Measurements from ENCODE around the gene PTCD2. TPM values are rescaled to one million over a fixed set of nuclear protein-coding genes. Genes with fewer than 3 reads are reported as not detected.

PTCD2 gene
- 5.2 and 9.1 TPM in 2 replicates for total RNA-seq

GRCh38 chr5:72319976-72320752 lies at the start of gene PTCD2, which contains the start of gene MRPS27:
TSS of gene PTCD2 (plus strand) at chr5:72320373. CDS start at chr5:72320383, 10 bp downstream.
TSS of gene MRPS27 (minus strand) at chr5:72320240. CDS start at chr5:72320221, 19 bp downstream.

Other genes with a start within 250 kb of the PTCD2 start
- 201 and 355 TPM in 2 replicates for gene MAP1B, start 212.9 kb upstream of the PTCD2 start, total RNA-seq
- gene MRPS27, start 133 bp upstream of the PTCD2 start, total RNA-seq, result 59.2 and 63.1 TPM in 2 replicates
- gene ZNF366, start 187.0 kb downstream of the PTCD2 start, total RNA-seq, result not detected in 2 replicates

All from mesangial cell (primary cell).